Breast epithelium (tissue), 4 donors: ENCODE results near the gene MTNR1A. TPM values are rescaled to one million over a fixed set of nuclear protein-coding genes. Genes with fewer than 3 reads are reported as not detected.

Experiments used
- DNase-seq, 2 donors: peaks; one replicate each; pipeline ENCODE4 v3.0.0-alpha.2; 2019; ENCODE audit warnings: low spot score in 2 of 2
- H3K27ac ChIP-seq, 2 donors: fragments of 200-600 bp; sonication (generic) in 1 of 2; one replicate each; pipeline ENCODE4 v1.5.1; 2016 to 2019; ENCODE audit warnings: mild to moderate bottlenecking in 1 of 2
- H3K27me3 ChIP-seq, 2 donors: fragments of 200-600 bp; sonication (generic) in 1 of 2; one replicate each; pipeline versions ENCODE4 v1.5.1 to v1.6.0; 2017 to 2019; ENCODE audit warnings: control low read depth in 1 of 2, mild to moderate bottlenecking in 1 of 2
- H3K36me3 ChIP-seq: fragments of 200-600 bp; one replicate; pipeline ENCODE4 v1.5.1; 2019
- H3K4me1 ChIP-seq, 2 donors: fragments of 200-600 bp; sonication (generic); one replicate each; pipeline ENCODE4 v1.5.1; 2016 to 2019; ENCODE audit warnings: control low read depth in 1 of 2
- H3K4me3 ChIP-seq, 3 donors: fragments of 200-600 bp; sonication (generic); 1 replicate in 2 of 3; 2 replicates in 1 of 3; pipeline ENCODE4 v1.5.1; 2016 to 2019; ENCODE audit warnings: mild to moderate bottlenecking in 3 of 3, moderate library complexity in 2 of 3
- H3K9me3 ChIP-seq, 2 donors: fragments of 200-600 bp; sonication (generic) in 1 of 2; one replicate each; pipeline ENCODE4 v1.5.1; 2016 to 2019; ENCODE audit warnings: control low read depth in 1 of 2
- CTCF ChIP-seq, 3 donors: fragments of 450-650 bp; IDR thresholded peaks; one replicate each; pipeline ENCODE4 v1.5.1; 2016 to 2017; ENCODE audit warnings: antibody characterized with exemption in 3 of 3, mild to moderate bottlenecking in 3 of 3, moderate library complexity in 3 of 3
- POLR2A ChIP-seq: fragments of 450-650 bp; IDR thresholded peaks from one replicate; pipeline ENCODE4 v1.6.1; 2016; ENCODE audit warnings: antibody characterized with exemption, mild to moderate bottlenecking, moderate library complexity
- POLR2AphosphoS5 ChIP-seq, 3 donors: sonication (generic); formaldehyde crosslinking; IDR thresholded peaks; one replicate each; pipeline ENCODE4 v1.6.1; 2017; ENCODE audit warnings: antibody characterized with exemption in 3 of 3
- intact Hi-C: fragments of 100-400 bp; cut with DNase I; formaldehyde crosslinking; loops from one replicate; pipeline ENCODE4 v1.15.1; 2023; ENCODE audit warnings: low total_unique reads
- total RNA-seq, 3 donors: library from RNA; depleted of rRNA; stranded (reverse); fragments of >200 nt; gene quantifications; one replicate each; pipeline ENCODE4 v1.1.0, GENCODE V29; 2016

Gene MTNR1A
- total RNA-seq, 3 donors from 2014 or later: not detected

GRCh38 chr4:186553717-186554116, 1.6 kb downstream of the MTNR1A start:
- peaks cover 0 to 28% of the 10 kb centered on the region in 2 donors for H3K27me3 ChIP-seq
- TF ChIP-seq CTCF (IDR thresholded peaks at IDR 0.05) (no peak), POLR2AphosphoS5 (IDR thresholded peaks at IDR 0.05) (no peak), POLR2A (no peak)

GRCh38 chr4:186551849-186552248, 3.5 kb downstream of the MTNR1A start:
- TF ChIP-seq POLR2AphosphoS5 (IDR thresholded peaks at IDR 0.05) (no peak), CTCF (IDR thresholded peaks at IDR 0.05) (no peak), POLR2A (no peak)

More at GRCh38 chr4:186553717-186554116, 1.6 kb downstream of the MTNR1A start:
- intact Hi-C loops: no loop called here
- DNase-seq: no peak
- Histone ChIP-seq H3K9me3 (no peaks in the 10 kb centered on the region), H3K4me1 (no peaks in the 10 kb centered on the region), H3K27ac (no peak overlapping the region), H3K36me3 (no peaks in the 10 kb centered on the region), H3K4me3 (no peak overlapping the region)

GRCh38 chr4:186545436-186545835, 9.9 kb downstream of the MTNR1A start:
- no peak for DNase-seq
- peaks cover 0 to 23% of the 10 kb centered on the region in 2 donors for H3K9me3 ChIP-seq

More at GRCh38 chr4:186551849-186552248, 3.5 kb downstream of the MTNR1A start:
- Histone ChIP-seq H3K4me1 (no peaks in the 10 kb centered on the region), H3K4me3 (no peak overlapping the region), H3K27ac (no peak overlapping the region), H3K36me3 (no peaks in the 10 kb centered on the region), H3K27me3 (peaks cover 0 to 28% of the 10 kb centered on the region in 2 donors), H3K9me3 (no peaks in the 10 kb centered on the region)
- intact Hi-C loops: no loop called here
- no peak for DNase-seq

GRCh38 chr4:186543206-186543605, 12.2 kb downstream of the MTNR1A start:
- no peak for DNase-seq
- intact Hi-C loops: no loop called here
- H3K27me3 ChIP-seq: no peaks in the 10 kb centered on the region

More at GRCh38 chr4:186545436-186545835, 9.9 kb downstream of the MTNR1A start:
- H3K4me3 ChIP-seq: no peak overlapping the region
- no peak overlapping the region for H3K27ac ChIP-seq
- TF ChIP-seq CTCF (IDR thresholded peaks at IDR 0.05) (no peak), POLR2AphosphoS5 (IDR thresholded peaks at IDR 0.05) (no peak), POLR2A (no peak)
- H3K4me1 ChIP-seq: no peaks in the 10 kb centered on the region
- intact Hi-C loops: no loop called here
- H3K36me3 ChIP-seq: no peaks in the 10 kb centered on the region
- peaks cover 0 to 6% of the 10 kb centered on the region in 2 donors for H3K27me3 ChIP-seq

GRCh38 chr4:186541801-186542200, 13.6 kb downstream of the MTNR1A start:
- no peak for DNase-seq

More at GRCh38 chr4:186543206-186543605, 12.2 kb downstream of the MTNR1A start:
- no peak overlapping the region for H3K27ac ChIP-seq
- H3K4me3 ChIP-seq: no peak overlapping the region
- no peaks in the 10 kb centered on the region for H3K36me3 ChIP-seq
- TF ChIP-seq POLR2AphosphoS5 (IDR thresholded peaks at IDR 0.05): no peak
- no peak for TF ChIP-seq CTCF (IDR thresholded peaks at IDR 0.05)
- no peak for TF ChIP-seq POLR2A
- H3K9me3 ChIP-seq: peaks cover 0 to 34% of the 10 kb centered on the region in 2 donors
- H3K4me1 ChIP-seq: no peaks in the 10 kb centered on the region

More at GRCh38 chr4:186541801-186542200, 13.6 kb downstream of the MTNR1A start:
- Histone ChIP-seq H3K27me3 (no peaks in the 10 kb centered on the region), H3K9me3 (peaks cover 0 to 34% of the 10 kb centered on the region in 2 donors), H3K4me3 (no peak overlapping the region), H3K27ac (no peak overlapping the region), H3K36me3 (no peaks in the 10 kb centered on the region), H3K4me1 (no peaks in the 10 kb centered on the region)
- TF ChIP-seq CTCF (IDR thresholded peaks at IDR 0.05) (no peak), POLR2A (no peak), POLR2AphosphoS5 (IDR thresholded peaks at IDR 0.05) (no peak)
- intact Hi-C loops: no loop called here
